PFSK-1 (cell line): ENCODE results near the gene CTDNEP1.

Experiments
- FOXP2 ChIP-seq: optimal IDR thresholded peaks from 2 replicates; pipeline ENCODE3; 2011; ENCODE audit warnings: borderline replicate concordance, control low read depth, inconsistent platforms; ENCODE audit not compliant: insufficient read depth; ENCODE audit errors: extremely low read length, extremely low read depth
- POLR2AphosphoS5 ChIP-seq: IDR thresholded peaks from 2 replicates; pipeline ENCODE4 v1.6.1; 2012; ENCODE audit warnings: low read depth, mild to moderate bottlenecking, control low read depth, low read length, moderate library complexity
- REST ChIP-seq, 2 experiments: IDR thresholded peaks; 2 replicates each; pipeline versions ENCODE4 v1.6.1 to v1.8.0; 2011 to 2012; ENCODE audit warnings: low read depth in 2 of 2, low read length in 2 of 2, control low read depth in 1 of 2, inconsistent platforms in 1 of 2, mild to moderate bottlenecking in 1 of 2, moderate library complexity in 1 of 2; ENCODE audit not compliant: insufficient read depth in 1 of 2
- SIN3A ChIP-seq: IDR thresholded peaks from 2 replicates; pipeline ENCODE4 v1.6.1; 2012; ENCODE audit warnings: mild to moderate bottlenecking, low read length, moderate library complexity, borderline replicate concordance; ENCODE audit not compliant: insufficient read depth
- TAF1 ChIP-seq: IDR thresholded peaks from 2 replicates; pipeline ENCODE4 v1.6.1; 2012; ENCODE audit warnings: low read length, control low read depth, borderline replicate concordance; ENCODE audit not compliant: insufficient read depth

The CTDNEP1 gene

GRCh38 chr17:7261379-7262191 lies 10.1 kb upstream of the CTDNEP1 start:
- TF ChIP-seq FOXP2 (no peak), SIN3A (no peak), TAF1 (no peak), POLR2AphosphoS5 (no peak), REST (IDR thresholded peaks at IDR 0.05; ENCODE audit: insufficient read depth in 1 of 2, low read depth in 2 of 2, low read length in 2 of 2) (no peak)

- no peak for TF ChIP-seq POLR2AphosphoS5
- TF ChIP-seq FOXP2 = no peak
- TF ChIP-seq SIN3A = no peak
- no peak for TF ChIP-seq REST (IDR thresholded peaks at IDR 0.05; ENCODE audit: insufficient read depth in 1 of 2, low read depth in 2 of 2, low read length in 2 of 2)
- no peak for TF ChIP-seq TAF1
These were observed 9.3 kb upstream of the CTDNEP1 start for GRCh38 chr17:7260651-7261378.

- TF ChIP-seq TAF1 (no peak), POLR2AphosphoS5 (no peak), FOXP2 (no peak), SIN3A (no peak), REST (IDR thresholded peaks at IDR 0.05; ENCODE audit: insufficient read depth in 1 of 2, low read depth in 2 of 2, low read length in 2 of 2) (no peak)
These were observed 8.6 kb upstream of the CTDNEP1 start for GRCh38 chr17:7260151-7260550.

DNA sequence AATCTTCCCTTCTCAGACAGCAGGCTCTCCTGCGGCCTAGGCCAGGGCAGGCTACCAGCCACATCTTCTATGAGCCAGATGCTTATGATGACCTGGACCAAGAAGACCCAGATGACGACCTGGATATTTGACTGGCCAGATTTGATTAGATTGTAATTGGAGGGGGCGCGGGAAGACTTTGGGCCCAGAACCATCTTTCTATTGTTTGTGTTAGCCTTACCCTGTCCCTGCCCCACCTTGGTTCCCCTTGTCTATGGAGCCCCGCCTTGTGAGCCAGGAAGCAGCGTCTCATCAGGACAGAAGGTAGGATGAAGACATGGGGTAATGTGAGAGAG lies 8.0 kb upstream of the CTDNEP1 start:
- TF ChIP-seq POLR2AphosphoS5 = no peak
- no peak for TF ChIP-seq FOXP2
- TF ChIP-seq TAF1 = no peak
- TF ChIP-seq SIN3A = no peak
- TF ChIP-seq REST (IDR thresholded peaks at IDR 0.05; ENCODE audit: insufficient read depth in 1 of 2, low read depth in 2 of 2, low read length in 2 of 2) = no peak
